ENCODE measurements around the gene UBQLN4. TPM values are rescaled to one million over a fixed set of nuclear protein-coding genes. Genes with fewer than 3 reads are reported as not detected.

The UBQLN4 gene
- total and polyA plus RNA-seq, 2 donors (not counting 3 experiments of a cell fraction or from before 2014, with no cell fraction given), result 50.5 to 50.8 TPM

- dilution Hi-C loops (cut with MboI; ENCODE audit: extremely low pct_ligation_motif_present, low sequenced_read_pairs), result no loop called here
- Histone ChIP-seq H2AFZ (ENCODE audit: low read depth, low read length) (no peak overlapping the region), H3K4me1 (ENCODE audit: control insufficient read depth, extremely low read depth, insufficient read depth, low read length) (peaks cover 6% of the 10 kb centered on the region), H3K9ac (replicated peaks; ENCODE audit: extremely low read depth, insufficient read depth, low read length) (no peak overlapping the region), H3K36me3 (ENCODE audit: control insufficient read depth in 2 of 2, extremely low read depth in 1 of 2, insufficient read depth in 2 of 2, low read length in 2 of 2) (no peaks in the 10 kb centered on the region), H3K9me3 (replicated peaks; ENCODE audit: control insufficient read depth, insufficient read depth, low read length) (no peaks in the 10 kb centered on the region), H3K27ac (ENCODE audit: insufficient read depth, low read depth, low read length) (no peak overlapping the region), H3K4me3 (replicated peaks in 1 of 3; ENCODE audit: insufficient read depth in 1 of 3, low read depth in 1 of 3, low read length in 3 of 3) (no peak overlapping the region), H4K20me1 (replicated peaks; ENCODE audit: control insufficient read depth, extremely low read depth, insufficient read depth, low read length) (no peaks in the 10 kb centered on the region), H3K4me2 (ENCODE audit: insufficient read depth, low read length) (no peak overlapping the region), H3K79me2 (ENCODE audit: control insufficient read depth, insufficient read depth, low read length) (no peaks in the 10 kb centered on the region), H3K27me3 (ENCODE audit: control insufficient read depth in 2 of 2, insufficient read depth in 2 of 2, low read length in 2 of 2) (no peaks in the 10 kb centered on the region), H3K9me1 (replicated peaks; ENCODE audit: control insufficient read depth, extremely low read depth, insufficient read depth, low read length) (no peaks in the 10 kb centered on the region)
- BruUV-seq (replicated peaks), result no TSS peak
- no peak for FAIRE-seq
- DNase-seq (ENCODE audit: low read depth, low spot score), result no peak
- ChIA-PET POLR2A (no interaction called here), CTCF (interaction anchor here (2.0 kb wide), 1 partner anchor 56 kb away, joined by 5 read pairs; no protein-coding TSS in a partner anchor)
- TF ChIP-seq GATA2 (IDR thresholded peaks at IDR 0.05; ENCODE audit: insufficient read depth, insufficient read length, low read depth, low read length), result no peak
- intact Hi-C loops (cut with micrococcal nuclease), result no loop called here
Observed at GRCh38 chr1:155993595-155993994, 60.0 kb downstream of the UBQLN4 start.

- Histone ChIP-seq H3K9me3 (replicated peaks; ENCODE audit: control insufficient read depth, insufficient read depth, low read length) (no peaks in the 10 kb centered on the region), H3K4me3 (replicated peaks in 1 of 3; ENCODE audit: insufficient read depth in 1 of 3, low read depth in 1 of 3, low read length in 3 of 3) (no peak overlapping the region), H3K27ac (ENCODE audit: insufficient read depth, low read depth, low read length) (no peak overlapping the region), H3K79me2 (ENCODE audit: control insufficient read depth, insufficient read depth, low read length) (no peaks in the 10 kb centered on the region), H3K36me3 (ENCODE audit: control insufficient read depth in 2 of 2, extremely low read depth in 1 of 2, insufficient read depth in 2 of 2, low read length in 2 of 2) (no peaks in the 10 kb centered on the region), H4K20me1 (replicated peaks; ENCODE audit: control insufficient read depth, extremely low read depth, insufficient read depth, low read length) (no peaks in the 10 kb centered on the region), H2AFZ (ENCODE audit: low read depth, low read length) (no peak overlapping the region), H3K4me1 (ENCODE audit: control insufficient read depth, extremely low read depth, insufficient read depth, low read length) (peaks cover 6% of the 10 kb centered on the region), H3K9me1 (replicated peaks; ENCODE audit: control insufficient read depth, extremely low read depth, insufficient read depth, low read length) (no peaks in the 10 kb centered on the region), H3K27me3 (ENCODE audit: control insufficient read depth in 2 of 2, insufficient read depth in 2 of 2, low read length in 2 of 2) (no peaks in the 10 kb centered on the region), H3K9ac (replicated peaks; ENCODE audit: extremely low read depth, insufficient read depth, low read length) (no peak overlapping the region), H3K4me2 (ENCODE audit: insufficient read depth, low read length) (no peak overlapping the region)
- ChIA-PET POLR2A (interaction anchor here (0.8 to 1.0 kb wide), 2 partner anchors 52 to 56 kb away, joined by 3 to 5 read pairs; partner anchors contain the start of gene KHDC4), CTCF (interaction anchor here (0.6 to 5.0 kb wide), 38 partner anchors 9 to 265 kb away, joined by 3 to 142 read pairs (median 5); partner anchors contain the start of genes ARHGEF2, GON4L, KHDC4 and SSR2)
- TF ChIP-seq MYC (IDR thresholded peaks at IDR 0.05; ENCODE audit: low read depth, low read length) (no peak), POLR2A (IDR thresholded peaks at IDR 0.05; ENCODE audit: low read depth, low read length) (no peak), EZH2 (IDR thresholded peaks at IDR 0.05; ENCODE audit: borderline replicate concordance, low read depth, low read length, severe bottlenecking) (no peak), GATA2 (IDR thresholded peaks at IDR 0.05; ENCODE audit: insufficient read depth, insufficient read length, low read depth, low read length) (no peak), JUN (IDR thresholded peaks at IDR 0.05; ENCODE audit: borderline replicate concordance, insufficient read depth, insufficient read length, low read depth) (no peak), POLR2AphosphoS5 (IDR thresholded peaks at IDR 0.05; ENCODE audit: insufficient read depth, low read depth, low read length) (no peak), FOS (IDR thresholded peaks at IDR 0.05; ENCODE audit: borderline replicate concordance, insufficient read depth, low read length) (no peak), CTCF (IDR thresholded peaks at IDR 0.05; ENCODE audit: extremely low read depth in 1 of 2, insufficient read depth in 1 of 2, low read depth in 1 of 2, low read length in 2 of 2) (no peak)
- TF ChIP-seq, protein P1, sequence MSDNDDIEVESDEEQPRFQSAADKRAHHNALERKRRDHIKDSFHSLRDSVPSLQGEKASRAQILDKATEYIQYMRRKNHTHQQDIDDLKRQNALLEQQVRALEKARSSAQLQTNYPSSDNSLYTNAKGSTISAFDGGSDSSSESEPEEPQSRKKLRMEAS (IDR thresholded peaks at IDR 0.05; ENCODE audit: insufficient read depth, insufficient read length), result no peak
- FAIRE-seq (no peak), DNase-seq (ENCODE audit: low read depth, low spot score) (no peak)
- BruUV-seq (replicated peaks), result no TSS peak
- dilution Hi-C loops (cut with MboI; ENCODE audit: extremely low pct_ligation_motif_present, low sequenced_read_pairs), result no loop called here
- intact Hi-C loops (cut with micrococcal nuclease), result no loop called here
Observed at GRCh38 chr1:155990005-155990739, 63.4 kb downstream of the UBQLN4 start.

Measured in endothelial cell of umbilical vein (primary cell).